Esophagus squamous epithelium (tissue), 5 donors: ENCODE data around the gene RNF220. TPM values are rescaled to one million over a fixed set of nuclear protein-coding genes. Genes with fewer than 3 reads are reported as not detected.

ENCODE experiments used
- DNase-seq: peaks from one replicate; lab custom pipeline; 2025; lab: John Stamatoyannopoulos, UW
- H3K27ac ChIP-seq, 4 donors: fragments of 200-600 bp; sonication (generic); one replicate each; pipeline ENCODE4 v1.5.1; 2016 to 2019; ENCODE audit warnings: mild to moderate bottlenecking in 1 of 4
- H3K27me3 ChIP-seq, 4 donors: fragments of 200-600 bp; sonication (generic); 1 replicate in 3 of 4; 2 replicates in 1 of 4; pipeline versions ENCODE4 v1.5.1 to v1.6.0; 2017 to 2021; ENCODE audit warnings: antibody characterized with exemption in 1 of 4
- H3K36me3 ChIP-seq, 3 donors: fragments of 200-600 bp; sonication (generic); one replicate each; pipeline ENCODE4 v1.5.1; 2016 to 2019
- H3K4me1 ChIP-seq, 3 donors: fragments of 200-600 bp; sonication (generic); one replicate each; pipeline ENCODE4 v1.5.1; 2017 to 2019
- H3K4me3 ChIP-seq, 4 donors: fragments of 200-600 bp; sonication (generic); 1 replicate in 3 of 4; 2 replicates in 1 of 4; pipeline ENCODE4 v1.5.1; 2016 to 2019; ENCODE audit warnings: mild to moderate bottlenecking in 2 of 4, moderate library complexity in 1 of 4
- H3K9me3 ChIP-seq, 3 donors: fragments of 200-600 bp; sonication (generic); one replicate each; pipeline ENCODE4 v1.5.1; 2016 to 2019
- CTCF ChIP-seq, 6 experiments: fragments of 450-650 bp in 4 of 6; fragments of 200-600 bp in 2 of 6; sonication (generic) in 2 of 6; IDR thresholded peaks; one replicate each; pipeline ENCODE4 v1.5.1; 2016 to 2019; ENCODE audit warnings: antibody characterized with exemption in 6 of 6, mild to moderate bottlenecking in 4 of 6, moderate library complexity in 4 of 6
- POLR2A ChIP-seq, 4 donors: fragments of 450-650 bp; IDR thresholded peaks; one replicate each; pipeline ENCODE4 v1.6.1; 2017; ENCODE audit warnings: antibody characterized with exemption in 4 of 4, mild to moderate bottlenecking in 4 of 4, moderate library complexity in 3 of 4
- WGBS, 2 donors: methylation state at CpG; one replicate each; pipeline ENCODE4 v1.1.5; 2018; 5-methylcytosine and 5-hydroxymethylcytosine counted together
- intact Hi-C: fragments of 100-400 bp; cut with DNase I; formaldehyde crosslinking; loops from one replicate; pipeline ENCODE4 v1.15.0; 2022
- total RNA-seq, 4 donors: library from RNA; depleted of rRNA; stranded (reverse); fragments of >200 nt; gene quantifications; one replicate each; pipeline ENCODE4 v1.1.0, GENCODE V29; 2016
- donor health status: DM: yes; HTN: yes; CAD: no.

Gene RNF220
- total RNA-seq, 4 donors from 2014 or later: 44.8 to 111 (median 60.3) TPM

- Histone ChIP-seq H3K9me3 (no peaks in the 10 kb centered on the region), H3K27ac (no peak overlapping the region), H3K4me1 (no peaks in the 10 kb centered on the region), H3K4me3 (no peak overlapping the region), H3K27me3 (peaks cover 0 to 52% (median 0%) of the 10 kb centered on the region in 4 donors), H3K36me3 (no peaks in the 10 kb centered on the region)
- intact Hi-C loops: no loop called here
- 79 to 82% methylated on average over 5 of the region's 5 CpGs for WGBS, 2 donors
- DNase-seq: no peak
- no peak for TF ChIP-seq CTCF (IDR thresholded peaks at IDR 0.05)
- TF ChIP-seq POLR2A (IDR thresholded peaks at IDR 0.05): no peak
These were observed 108.1 kb downstream of the RNF220 start for GRCh38 chr1:44513111-44513510.

GRCh38 chr1:44514673-44515072, 109.6 kb downstream of the RNF220 start:
- Histone ChIP-seq H3K36me3 (no peaks in the 10 kb centered on the region), H3K4me3 (no peak overlapping the region), H3K9me3 (no peaks in the 10 kb centered on the region), H3K4me1 (no peaks in the 10 kb centered on the region), H3K27me3 (peaks cover 0 to 46% (median 0%) of the 10 kb centered on the region in 4 donors), H3K27ac (no peak overlapping the region)
- TF ChIP-seq CTCF (IDR thresholded peaks at IDR 0.05): no peak
- no peak for TF ChIP-seq POLR2A (IDR thresholded peaks at IDR 0.05)
- intact Hi-C loops: no loop called here
- WGBS, 2 donors: 61 to 64% methylated on average over 2 of the region's 2 CpGs
- no peak for DNase-seq

- WGBS, 2 donors: 50 to 71% methylated on average over 1 of the region's 1 CpG
- no peaks in the 10 kb centered on the region for H3K4me1 ChIP-seq
- TF ChIP-seq CTCF (IDR thresholded peaks at IDR 0.05) (no peak), POLR2A (IDR thresholded peaks at IDR 0.05) (no peak)
These were observed 110.4 kb downstream of the RNF220 start for GRCh38 chr1:44515416-44515815.

GRCh38 chr1:44519035-44519676, 114.1 kb downstream of the RNF220 start:
- peaks cover 0 to 52% (median 0%) of the 10 kb centered on the region in 4 donors for H3K27me3 ChIP-seq
- no peak overlapping the region for H3K27ac ChIP-seq
- intact Hi-C loops: no loop called here
- no peaks in the 10 kb centered on the region for H3K4me1 ChIP-seq
- no peak overlapping the region for H3K4me3 ChIP-seq
- TF ChIP-seq CTCF (IDR thresholded peaks at IDR 0.05) (no peak), POLR2A (IDR thresholded peaks at IDR 0.05) (no peak)
- H3K36me3 ChIP-seq: no peaks in the 10 kb centered on the region
- no peaks in the 10 kb centered on the region for H3K9me3 ChIP-seq
- 62 to 69% methylated on average over 7 of the region's 7 CpGs for WGBS, 2 donors
- DNase-seq: no peak

More at GRCh38 chr1:44515416-44515815, 110.4 kb downstream of the RNF220 start:
- DNase-seq: no peak
- Histone ChIP-seq H3K27me3 (peaks cover 0 to 44% (median 0%) of the 10 kb centered on the region in 4 donors), H3K36me3 (no peaks in the 10 kb centered on the region), H3K27ac (no peak overlapping the region), H3K4me3 (no peak overlapping the region), H3K9me3 (no peaks in the 10 kb centered on the region)
- intact Hi-C loops: no loop called here

GRCh38 chr1:44521378-44522080, 116.5 kb downstream of the RNF220 start:
- 78 to 81% methylated on average over 5 of the region's 5 CpGs for WGBS, 2 donors
- Histone ChIP-seq H3K4me3 (no peak overlapping the region), H3K27me3 (peaks cover 0 to 50% (median 0%) of the 10 kb centered on the region in 4 donors), H3K27ac (no peak overlapping the region), H3K4me1 (no peaks in the 10 kb centered on the region), H3K9me3 (no peaks in the 10 kb centered on the region), H3K36me3 (no peaks in the 10 kb centered on the region)
- DNase-seq: no peak
- intact Hi-C loops: no loop called here
- no peak for TF ChIP-seq POLR2A (IDR thresholded peaks at IDR 0.05)
- no peak for TF ChIP-seq CTCF (IDR thresholded peaks at IDR 0.05)
